ENCODE results near the gene COPG1.
A peak's percentile ranks its signal among the peaks of the same experiment; 100 is the strongest.

- peak; percentile 49 to 62 for TF ChIP-seq POLR2A (IDR thresholded peaks at IDR 0.05)
- TF ChIP-seq, protein P1, sequence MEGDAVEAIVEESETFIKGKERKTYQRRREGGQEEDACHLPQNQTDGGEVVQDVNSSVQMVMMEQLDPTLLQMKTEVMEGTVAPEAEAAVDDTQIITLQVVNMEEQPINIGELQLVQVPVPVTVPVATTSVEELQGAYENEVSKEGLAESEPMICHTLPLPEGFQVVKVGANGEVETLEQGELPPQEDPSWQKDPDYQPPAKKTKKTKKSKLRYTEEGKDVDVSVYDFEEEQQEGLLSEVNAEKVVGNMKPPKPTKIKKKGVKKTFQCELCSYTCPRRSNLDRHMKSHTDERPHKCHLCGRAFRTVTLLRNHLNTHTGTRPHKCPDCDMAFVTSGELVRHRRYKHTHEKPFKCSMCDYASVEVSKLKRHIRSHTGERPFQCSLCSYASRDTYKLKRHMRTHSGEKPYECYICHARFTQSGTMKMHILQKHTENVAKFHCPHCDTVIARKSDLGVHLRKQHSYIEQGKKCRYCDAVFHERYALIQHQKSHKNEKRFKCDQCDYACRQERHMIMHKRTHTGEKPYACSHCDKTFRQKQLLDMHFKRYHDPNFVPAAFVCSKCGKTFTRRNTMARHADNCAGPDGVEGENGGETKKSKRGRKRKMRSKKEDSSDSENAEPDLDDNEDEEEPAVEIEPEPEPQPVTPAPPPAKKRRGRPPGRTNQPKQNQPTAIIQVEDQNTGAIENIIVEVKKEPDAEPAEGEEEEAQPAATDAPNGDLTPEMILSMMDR (IDR thresholded peaks at IDR 0.05) = peak in 3 of 4 experiments; percentile 1 to 21 (median 7)
Measured at GRCh38 chr3:129305592-129306091, 56.2 kb downstream of the COPG1 start.

All from uterus (tissue), 2 donors.